ENCODE results near the gene NUP42. TPM values are rescaled to one million over a fixed set of nuclear protein-coding genes. Genes with fewer than 3 reads are reported as not detected.

Gene NUP42
- total RNA-seq, 1 donor from 2014 or later = 50.6 TPM

GRCh38 chr7:23167691-23168090 is 14.2 kb upstream of the NUP42 start:
- intact Hi-C loops (cut with micrococcal nuclease) = no loop called here
- no peak overlapping the region for H3K27ac Mint-ChIP-seq
- ATAC-seq (ENCODE audit: low read depth) (no peak), DNase-seq (no peak)
- peaks cover 6% of the 10 kb centered on the region for H3K36me3 Mint-ChIP-seq (ENCODE audit: low read depth)
- no peaks in the 10 kb centered on the region for H3K27me3 Mint-ChIP-seq
- ChIA-PET CTCF (no interaction called here), POLR2A (no interaction called here)
- no peaks in the 10 kb centered on the region for H3K4me1 Mint-ChIP-seq
- TF ChIP-seq CTCF (IDR thresholded peaks at IDR 0.05) = no peak
- no peaks in the 10 kb centered on the region for H3K9me3 Mint-ChIP-seq
- H3K4me3 Mint-ChIP-seq = no peak overlapping the region

GRCh38 chr7:23168111-23168885 is 13.6 kb upstream of the NUP42 start:
- POLR2A ChIA-PET = no interaction called here
- Mint-ChIP-seq H3K4me3 (no peak overlapping the region), H3K4me1 (no peaks in the 10 kb centered on the region), H3K9me3 (no peaks in the 10 kb centered on the region), H3K27ac (no peak overlapping the region), H3K27me3 (no peaks in the 10 kb centered on the region), H3K36me3 (ENCODE audit: low read depth) (peaks cover 7% of the 10 kb centered on the region)
- no peak for ATAC-seq (ENCODE audit: low read depth)
- no peak for TF ChIP-seq CTCF (IDR thresholded peaks at IDR 0.05)
- intact Hi-C loops (cut with micrococcal nuclease) = no loop called here
- DNase-seq = no peak
- CTCF ChIA-PET = no interaction called here

GRCh38 chr7:23175938-23176337 is 5.9 kb upstream of the NUP42 start:
- H3K4me3 Mint-ChIP-seq = no peak overlapping the region
- H3K27me3 Mint-ChIP-seq = no peaks in the 10 kb centered on the region
- ChIA-PET CTCF (no interaction called here), POLR2A (interaction anchor here (0.6 kb wide), 1 partner anchor 41 kb away, joined by 3 read pairs; no protein-coding TSS in a partner anchor)
- peaks cover 6% of the 10 kb centered on the region for H3K36me3 Mint-ChIP-seq (ENCODE audit: low read depth)
- intact Hi-C loops (cut with micrococcal nuclease) = no loop called here
- ATAC-seq (ENCODE audit: low read depth) (no peak), DNase-seq (no peak)
- H3K27ac Mint-ChIP-seq = no peak overlapping the region
- H3K4me1 Mint-ChIP-seq = peaks cover 3% of the 10 kb centered on the region
- TF ChIP-seq CTCF (IDR thresholded peaks at IDR 0.05) = no peak
- H3K9me3 Mint-ChIP-seq = no peaks in the 10 kb centered on the region

- CTCF ChIA-PET = no interaction called here
- Mint-ChIP-seq H3K36me3 (ENCODE audit: low read depth) (peaks cover 41% of the 10 kb centered on the region), H3K4me3 (peak overlapping the region; percentile 94), H3K27ac (peak overlapping the region; percentile 76), H3K4me1 (peaks cover 28% of the 10 kb centered on the region), H3K27me3 (no peaks in the 10 kb centered on the region), H3K9me3 (no peaks in the 10 kb centered on the region)
- intact Hi-C loops (cut with micrococcal nuclease) = loop anchor here (2.0 to 5.0 kb wide), 6 partner anchors 329 to 1944 kb away; partner anchors contain the start of genes CDCA7L, CYCS, SP4 and TOMM7
- DNase-seq (no peak), ATAC-seq (ENCODE audit: low read depth) (no peak)
- no peak for TF ChIP-seq CTCF (IDR thresholded peaks at IDR 0.05)
- POLR2A ChIA-PET = interaction anchor here (0.6 to 3.3 kb wide), 3 partner anchors 78 to 537 kb away, joined by 3 to 58 read pairs (median 3); partner anchors contain the start of gene KLHL7
Measured at GRCh38 chr7:23183279-23184012, 1.6 kb downstream of the NUP42 start.

- peak overlapping the region; percentile 38 for H3K4me3 Mint-ChIP-seq
- ChIA-PET POLR2A (no interaction called here), CTCF (no interaction called here)
- no peak for TF ChIP-seq CTCF (IDR thresholded peaks at IDR 0.05)
- no peak overlapping the region for H3K27ac Mint-ChIP-seq
- no peaks in the 10 kb centered on the region for H3K9me3 Mint-ChIP-seq
- intact Hi-C loops (cut with micrococcal nuclease) = loop anchor here (5.0 kb wide), 5 partner anchors 362 to 1943 kb away; partner anchors contain the start of genes CDCA7L, CYCS, SP4 and TOMM7
- ATAC-seq (ENCODE audit: low read depth) = no peak
- DNase-seq = no peak
- no peaks in the 10 kb centered on the region for H3K27me3 Mint-ChIP-seq
- H3K36me3 Mint-ChIP-seq (ENCODE audit: low read depth) = peaks cover 49% of the 10 kb centered on the region
- peaks cover 28% of the 10 kb centered on the region for H3K4me1 Mint-ChIP-seq
Measured at GRCh38 chr7:23184291-23184690, 2.4 kb downstream of the NUP42 start.

Data from activated B cell treated with CpG ODN at 0.5 μM for 24 hours (primary cell).